HepG2 (cell line): Measurements from ENCODE around the gene CLIC1. TPM values are rescaled to one million over a fixed set of nuclear protein-coding genes. Genes with fewer than 3 reads are reported as not detected.

Experiments used
- ATAC-seq: fragments of 200-7000 bp; cut with Tn5 transposase; 3 replicates; pipeline ENCODE4 v1.9.1; 2020; ENCODE audit warnings: mild to moderate bottlenecking, moderate library complexity
- BruUV-seq: library from RNA; stranded (reverse); fragments of 400-500 nt; replicated peaks from 2 replicates; lab custom pipeline; 2021; lab: Mats Ljungman, UMichigan
- CTCF ChIA-PET: fragments of 300-600 bp; formaldehyde crosslinking; extraction: SDS; loops from one replicate; lab custom pipeline; 2021; ENCODE audit warnings: low total read pairs, inconsistent platforms, low intra/inter-chr PET ratio; lab: Yijun Ruan, JAX
- POLR2A ChIA-PET: fragments of 350-600 bp; sonication (Branson Sonifier 250); formaldehyde crosslinking; loops from one replicate; lab custom pipeline; 2020; ENCODE audit warnings: antibody characterized with exemption, inconsistent platforms; lab: Yijun Ruan, JAX
- DNase-seq: peaks from one replicate; pipeline ENCODE4 v3.0.0-alpha.2; 2015; ENCODE audit warnings: low spot score
- FAIRE-seq: peaks from 3 replicates; lab custom pipeline; 2011; peaks lifted over from hg19 to GRCh38; lab: Jason Lieb, UNC
- H2AFZ ChIP-seq: one replicate; pipeline ENCODE4 v1.6.1; 2011; ENCODE audit warnings: low read length, inconsistent platforms
- H3K27ac ChIP-seq: fragments of 300-600 bp; 3 replicates; pipeline ENCODE4 v1.8.0; 2011; ENCODE audit warnings: mixed run types, mild to moderate bottlenecking, mixed read lengths, low read length, inconsistent platforms; ENCODE audit not compliant: insufficient read depth; ENCODE audit errors: extremely low read length
- H3K27me3 ChIP-seq, 2 experiments: fragments of 200-600 bp in 1 of 2; 2 replicates in 1 of 2; 3 replicates in 1 of 2; pipeline versions ENCODE4 v1.6.0 to v1.8.0; 2011; ENCODE audit warnings: low read length in 2 of 2, mild to moderate bottlenecking in 2 of 2, moderate library complexity in 2 of 2, inconsistent platforms in 1 of 2; ENCODE audit not compliant: insufficient read depth in 2 of 2, control insufficient read depth in 1 of 2
- H3K36me3 ChIP-seq, 2 experiments: fragments of 200-600 bp in 1 of 2; replicated peaks in 1 of 2; 2 replicates in 1 of 2; 3 replicates in 1 of 2; pipeline versions ENCODE4 v1.5.1 to v1.8.0; 2011; ENCODE audit warnings: low read length in 2 of 2, inconsistent platforms in 1 of 2; ENCODE audit not compliant: insufficient read depth in 2 of 2, control insufficient read depth in 1 of 2
- H3K4me1 ChIP-seq: 2 replicates; pipeline ENCODE4 v1.5.1; 2012; ENCODE audit warnings: low read length, inconsistent platforms; ENCODE audit not compliant: insufficient read depth
- H3K4me2 ChIP-seq: 2 replicates; pipeline ENCODE4 v1.6.0; 2011; ENCODE audit warnings: low read depth, low read length, inconsistent platforms
- H3K4me3 ChIP-seq, 3 experiments: fragments of 200-600 bp in 1 of 3; sonication (generic), shearing (Covaris generic) in 1 of 3; replicated peaks in 1 of 3; 2 replicates each; pipeline ENCODE4 v1.5.1; 2011 to 2016; ENCODE audit warnings: low read length in 3 of 3, inconsistent platforms in 2 of 3, low read depth in 2 of 3, mild to moderate bottlenecking in 2 of 3, control low read depth in 1 of 3, mixed read lengths in 1 of 3; ENCODE audit not compliant: insufficient read depth in 1 of 3
- H3K79me2 ChIP-seq: one replicate; pipeline ENCODE4 v1.6.1; 2011; ENCODE audit warnings: low read length, inconsistent platforms; ENCODE audit not compliant: insufficient read depth
- H3K9ac ChIP-seq: 2 replicates; pipeline ENCODE4 v1.6.0; 2011; ENCODE audit warnings: mild to moderate bottlenecking, low read depth, low read length, inconsistent platforms; ENCODE audit not compliant: insufficient read depth
- H3K9me3 ChIP-seq: 2 replicates; pipeline ENCODE4 v1.5.1; 2012; ENCODE audit warnings: mild to moderate bottlenecking, low read length
- H4K20me1 ChIP-seq: 2 replicates; pipeline ENCODE4 v1.6.0; 2011; ENCODE audit warnings: inconsistent platforms, mild to moderate bottlenecking, low read length, moderate library complexity; ENCODE audit not compliant: insufficient read depth
- AGO2 ChIP-seq: fragments of 200-400 bp; formaldehyde crosslinking; optimal IDR thresholded peaks from 2 replicates; pipeline ENCODE3; 2017; ENCODE audit warnings: mild to moderate bottlenecking, low read depth, low read length, moderate library complexity
- ARNT ChIP-seq: fragments of 450-650 bp; IDR thresholded peaks from 2 replicates; pipeline ENCODE4 v1.6.1; 2017
- ARNTL ChIP-seq: sonication (generic); formaldehyde crosslinking; IDR thresholded peaks from 2 replicates; pipeline ENCODE4 v1.4.0; 2020; ENCODE audit warnings: mild to moderate bottlenecking, missing genetic modification reagents
- DNMT1 ChIP-seq: sonication (generic); formaldehyde crosslinking; IDR thresholded peaks from 2 replicates; pipeline ENCODE4 v1.5.1; 2020; ENCODE audit warnings: mild to moderate bottlenecking, missing genetic modification reagents
- FOXK1 ChIP-seq: sonication (generic); formaldehyde crosslinking; IDR thresholded peaks from 2 replicates; pipeline ENCODE4 v1.4.0; 2020; ENCODE audit warnings: low read depth, missing genetic modification reagents, borderline replicate concordance
- HCFC1 ChIP-seq: fragments of 150-350 bp; IDR thresholded peaks from 2 replicates; pipeline ENCODE4 v1.6.1; 2014; ENCODE audit warnings: low read depth, low read length
- HDAC2 ChIP-seq: sonication (generic); formaldehyde crosslinking; IDR thresholded peaks from 2 replicates; pipeline ENCODE4 v1.4.0; 2020; ENCODE audit warnings: missing genetic modification reagents
- KDM4B ChIP-seq: sonication (generic); formaldehyde crosslinking; IDR thresholded peaks from 2 replicates; pipeline ENCODE4 v1.4.0; 2020; ENCODE audit warnings: missing genetic modification reagents
- KLF9 ChIP-seq: IDR thresholded peaks from 2 replicates; pipeline ENCODE4 v1.6.1; 2016; ENCODE audit warnings: low read depth
- PHF8 ChIP-seq: sonication (generic); formaldehyde crosslinking; IDR thresholded peaks from 2 replicates; pipeline ENCODE4 v1.5.0; 2020; ENCODE audit warnings: missing genetic modification reagents
- RNF2 ChIP-seq: fragments of 450-650 bp; conservative IDR thresholded peaks from 2 replicates; pipeline ENCODE4 v1.6.1; 2016; ENCODE audit warnings: low read depth
- TEAD2 ChIP-seq: sonication (generic); formaldehyde crosslinking; IDR thresholded peaks from 2 replicates; pipeline ENCODE4 v1.9.0; 2021; ENCODE audit warnings: missing genetic modification reagents
- TP53 ChIP-seq: sonication (generic); formaldehyde crosslinking; conservative IDR thresholded peaks from 2 replicates; pipeline ENCODE4 v1.4.0; 2020; ENCODE audit warnings: missing genetic modification reagents
- YY1 ChIP-seq: IDR thresholded peaks from 2 replicates; pipeline ENCODE4 v1.6.1; 2011; ENCODE audit warnings: low read length, low read depth, moderate library complexity, mild to moderate bottlenecking; ENCODE audit not compliant: insufficient read depth, insufficient replicate concordance
- ZNF382 ChIP-seq: sonication (generic); formaldehyde crosslinking; IDR thresholded peaks from 2 replicates; pipeline ENCODE4 v1.5.0; 2020; ENCODE audit warnings: missing genetic modification reagents, mild to moderate bottlenecking, borderline replicate concordance
- ZNF430 ChIP-seq: sonication (generic); formaldehyde crosslinking; IDR thresholded peaks from 2 replicates; pipeline ENCODE4 v1.9.0; 2021; ENCODE audit warnings: mild to moderate bottlenecking, missing genetic modification reagents
- ZNF468 ChIP-seq: sonication (generic); formaldehyde crosslinking; IDR thresholded peaks from 2 replicates; pipeline ENCODE4 v1.8.0; 2022; ENCODE audit warnings: mild to moderate bottlenecking, moderate library complexity, missing genetic modification reagents
- ZNF703 ChIP-seq: sonication (generic); formaldehyde crosslinking; IDR thresholded peaks from 2 replicates; pipeline ENCODE4 v1.5.1; 2020; ENCODE audit warnings: missing genetic modification reagents, mild to moderate bottlenecking, moderate library complexity, borderline replicate concordance
- ZNF777 ChIP-seq: sonication (generic); formaldehyde crosslinking; IDR thresholded peaks from 2 replicates; pipeline ENCODE4 v1.4.0; 2020; ENCODE audit warnings: missing genetic modification reagents
- WGBS: methylation state at CpG from one replicate; pipeline ENCODE4 v1.1.6; 2017; ENCODE audit warnings: low lambda C conversion rate; 5-methylcytosine and 5-hydroxymethylcytosine counted together
- in situ Hi-C: cut with HindIII; loops from 2 replicates; pipeline ENCODE4 v1.10.0; 2017; ENCODE audit warnings: low pct_unique_long_range_greater_than_20kb; ENCODE audit not compliant: extremely low pct_ligation_motif_present
- intact Hi-C: fragments of 100-400 bp; cut with micrococcal nuclease; formaldehyde crosslinking; loops from one replicate; pipeline ENCODE4 v1.10.0; 2022; ENCODE audit not compliant: unreplicated experiment
- polyA plus RNA-seq, 8 experiments: library from polyadenylated mRNA; depleted of rRNA in 3 of 8; stranded (reverse) in 7 of 8; unstranded in 1 of 8; fragments of >200 nt; fragmentation: Illumina TruSeq in 4 of 8; extraction: Trizol in 4 of 8; gene quantifications; 2 replicates each; pipeline versions ENCODE4 v1.2.1 to v1.2.3, GENCODE V29; 2011 to 2016; ENCODE audit warnings: low read depth in 4 of 8, missing spikeins in 1 of 8, mixed read lengths in 1 of 8; ENCODE audit not compliant: insufficient read depth in 1 of 8
- total RNA-seq, 5 experiments: library from RNA; depleted of rRNA; stranded (reverse); fragments of >200 nt; fragmentation: Illumina TruSeq; extraction: Trizol; gene quantifications; 2 replicates each; pipeline ENCODE4 v1.2.3, GENCODE V29; 2016; ENCODE audit warnings: low read depth in 1 of 5

The CLIC1 gene
- total and polyA plus RNA-seq, 2 of the 13 experiments (the other 11 are each of a cell fraction or from before 2014, with no cell fraction given): 602 to 891 TPM

DNA sequence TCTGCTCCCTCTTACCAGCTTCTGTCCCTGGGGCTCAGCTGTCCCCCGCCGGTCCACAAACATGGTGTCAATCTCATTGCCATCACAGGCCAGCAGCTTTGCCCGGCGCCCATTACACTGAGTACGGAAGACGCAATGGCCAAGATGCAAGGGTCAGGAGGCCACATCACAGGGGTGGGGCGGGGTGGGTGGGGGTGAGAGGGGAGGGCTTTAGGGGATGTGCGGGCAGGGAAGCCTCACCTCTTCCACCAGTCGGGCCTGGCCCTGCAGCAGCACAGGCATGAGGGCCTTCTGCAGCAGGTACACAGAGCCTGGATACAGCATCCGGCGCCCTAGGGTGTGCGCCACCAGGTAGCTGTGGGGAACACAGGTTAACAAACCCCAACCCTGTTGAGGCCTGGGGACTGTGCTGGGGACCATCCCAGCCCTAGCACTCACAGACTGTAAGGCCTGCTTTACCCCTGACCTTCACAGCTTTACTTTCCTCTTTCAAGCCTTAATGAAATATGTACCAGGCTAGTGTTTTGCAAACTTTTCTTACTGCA, 44.7 kb downstream of the CLIC1 start:
- FAIRE-seq: no peak
- no peak for TF ChIP-seq KDM4B (CRISPR knock-in tag)
- no peak for TF ChIP-seq KLF9 (CRISPR knock-in tag)
- TF ChIP-seq TP53 (CRISPR knock-in tag): no peak
- TF ChIP-seq DNMT1 (CRISPR knock-in tag): no peak
- TF ChIP-seq YY1: no peak
- no peak for TF ChIP-seq ZNF430
- no peak for TF ChIP-seq HDAC2 (CRISPR knock-in tag)
- no peak for TF ChIP-seq ZNF703 (CRISPR knock-in tag)
- no peak for TF ChIP-seq TEAD2
- TF ChIP-seq ARNT: no peak
- no peak for TF ChIP-seq PHF8
- no peak for TF ChIP-seq ARNTL (CRISPR knock-in tag)
- no peak for TF ChIP-seq ZNF468 (CRISPR knock-in tag)
- no peak for TF ChIP-seq HCFC1
- TF ChIP-seq FOXK1 (CRISPR knock-in tag): no peak
- no peak for TF ChIP-seq AGO2
- no peak for TF ChIP-seq RNF2
- no peak for TF ChIP-seq ZNF382
- no peak for TF ChIP-seq ZNF777 (CRISPR knock-in tag)
- intact Hi-C loops (no loop called here), in situ Hi-C loops (no loop called here)
- no peak overlapping the region for H3K27ac ChIP-seq
- BruUV-seq: no TSS peak
- H3K9ac ChIP-seq: no peak overlapping the region
- no peak for DNase-seq
- H2AFZ ChIP-seq: no peak overlapping the region
- H3K4me1 ChIP-seq: peaks cover 12% of the 10 kb centered on the region; the same call in 1 of the 2 replicates
- ChIA-PET CTCF (no interaction called here), POLR2A (interaction anchor here (1.4 to 4.9 kb wide), 2 partner anchors 11 to 75 kb away, joined by 4 to 22 read pairs; partner anchors contain the start of gene ABHD16A)
- no peak overlapping the region for H3K4me3 ChIP-seq
- no peaks in the 10 kb centered on the region for H3K79me2 ChIP-seq
- H3K27me3 ChIP-seq: no peaks in the 10 kb centered on the region
- H3K4me2 ChIP-seq: no peak overlapping the region
- no peak for ATAC-seq
- H3K9me3 ChIP-seq: no peaks in the 10 kb centered on the region
- 98% methylated on average over 12 of the region's 12 CpGs for WGBS
- no peaks in the 10 kb centered on the region for H4K20me1 ChIP-seq
- H3K36me3 ChIP-seq: peaks cover 58 to 77% of the 10 kb centered on the region in 2 experiments
